PC-9 (cell line): ENCODE data around the gene ADORA1. TPM values are rescaled to one million over a fixed set of nuclear protein-coding genes. Genes with fewer than 3 reads are reported as not detected.

Experiments used
- BruUV-seq: library from RNA; stranded (reverse); fragments of 400-500 nt; replicated peaks from 2 replicates; lab custom pipeline; 2021; lab: Mats Ljungman, UMichigan
- CTCF ChIA-PET: fragments of 300-600 bp; sonication (Branson Sonifier 250); formaldehyde crosslinking; loops from one replicate; lab custom pipeline; 2022; ENCODE audit warnings: antibody characterized with exemption; lab: Charles Lee
- POLR2A ChIA-PET: fragments of 300-600 bp; sonication (Branson Sonifier 250); formaldehyde crosslinking; loops from one replicate; lab custom pipeline; 2022; ENCODE audit warnings: antibody characterized with exemption; ENCODE audit not compliant: unreplicated experiment; lab: Charles Lee
- DNase-seq, 2 experiments: peaks; one replicate each; pipeline versions ENCODE4 v3.0.0 to v3.0.0-alpha.2; 2015 to 2022; ENCODE audit warnings: mixed read lengths in 1 of 2
- H2AFZ ChIP-seq: fragments of 200-600 bp; sonication (generic); 2 replicates; pipeline ENCODE4 v1.8.1; 2017; ENCODE audit warnings: antibody characterized with exemption
- H3F3A ChIP-seq: fragments of 200-600 bp; sonication (generic); 2 replicates; pipeline ENCODE4 v1.8.1; 2017; ENCODE audit warnings: antibody characterized with exemption, mild to moderate bottlenecking, low read depth; ENCODE audit not compliant: insufficient read depth
- H3K27ac ChIP-seq: fragments of 200-600 bp; sonication (generic); 2 replicates; pipeline ENCODE4 v1.6.1; 2016; ENCODE audit warnings: mixed run types
- H3K27me3 ChIP-seq: fragments of 200-600 bp; sonication (generic); 2 replicates; pipeline ENCODE4 v1.6.1; 2016; ENCODE audit warnings: low read depth, mixed run types; ENCODE audit not compliant: insufficient read depth
- H3K36me3 ChIP-seq: fragments of 200-600 bp; sonication (generic); 2 replicates; pipeline ENCODE4 v1.6.1; 2016; ENCODE audit warnings: low read depth, mixed run types
- H3K4me1 ChIP-seq: fragments of 200-600 bp; sonication (generic); replicated peaks from 2 replicates; pipeline ENCODE4 v1.6.1; 2016; ENCODE audit warnings: mixed run types; ENCODE audit not compliant: insufficient read depth
- H3K4me2 ChIP-seq: fragments of 200-600 bp; sonication (generic); 2 replicates; pipeline ENCODE4 v1.6.1; 2017; ENCODE audit warnings: mixed run types
- H3K4me3 ChIP-seq: fragments of 200-600 bp; sonication (generic); 2 replicates; pipeline ENCODE4 v1.6.1; 2016; ENCODE audit warnings: mixed run types
- H3K79me2 ChIP-seq: fragments of 200-600 bp; sonication (generic); 2 replicates; pipeline ENCODE4 v1.6.1; 2017; ENCODE audit warnings: low read depth, mixed run types
- H3K9me2 ChIP-seq: fragments of 200-600 bp; sonication (generic); 2 replicates; pipeline ENCODE4 v1.8.1; 2017; ENCODE audit warnings: mild to moderate bottlenecking; ENCODE audit not compliant: insufficient read depth
- H3K9me3 ChIP-seq: fragments of 200-600 bp; sonication (generic); 2 replicates; pipeline ENCODE4 v1.8.1; 2016; ENCODE audit warnings: low read depth; ENCODE audit not compliant: insufficient read depth
- H4K20me1 ChIP-seq: fragments of 200-600 bp; sonication (generic); 2 replicates; pipeline ENCODE4 v1.8.1; 2017; ENCODE audit not compliant: insufficient read depth
- EZH2 ChIP-seq: fragments of 200-600 bp; sonication (generic); IDR thresholded peaks from 2 replicates; pipeline ENCODE4 v1.8.0; 2017; ENCODE audit warnings: antibody characterized with exemption, low read depth
- intact Hi-C: fragments of 100-400 bp; cut with micrococcal nuclease; formaldehyde crosslinking; loops from one replicate; pipeline ENCODE4 v1.10.0; 2022; ENCODE audit not compliant: unreplicated experiment
- total RNA-seq: library from RNA; stranded (reverse); gene quantifications from 2 replicates; pipeline ENCODE4 v1.2.3, GENCODE V29; 2021
- TF ChIP-seq, protein P1 (sequence below): fragments of 200-600 bp; sonication (generic); conservative IDR thresholded peaks from 2 replicates; pipeline ENCODE4 v1.6.1; 2017; ENCODE audit warnings: mixed run types, antibody characterized with exemption, mild to moderate bottlenecking, moderate library complexity

ADORA1 gene
- total RNA-seq, 1 experiment from 2014 or later = 8.3 TPM

DNA sequence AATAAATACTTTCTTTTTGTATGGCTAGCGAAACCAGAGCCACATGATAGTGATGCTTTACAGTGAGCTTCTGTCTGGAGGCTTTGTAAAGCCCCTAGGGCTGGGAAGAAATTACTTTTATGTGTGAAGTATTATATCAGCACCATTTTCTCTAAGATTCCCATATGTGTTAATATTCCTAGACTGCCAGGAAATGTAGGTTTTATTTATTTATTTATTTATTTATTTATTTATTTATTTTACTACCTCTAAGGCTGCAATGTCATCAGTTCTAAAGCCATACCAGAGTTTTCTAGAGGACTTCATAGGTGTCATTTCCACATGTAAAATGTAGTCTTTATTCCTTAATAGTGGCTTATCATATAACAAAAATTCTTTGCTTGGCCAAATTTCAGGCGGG, 63.4 kb downstream of the ADORA1 start:
- BruUV-seq = no TSS peak

GRCh38 chr1:203196371-203196770, 68.8 kb downstream of the ADORA1 start:
- H4K20me1 ChIP-seq = no peaks in the 10 kb centered on the region
- no peaks in the 10 kb centered on the region for H3F3A ChIP-seq
- no peak for DNase-seq
- H3K79me2 ChIP-seq = no peaks in the 10 kb centered on the region
- no peaks in the 10 kb centered on the region for H3K36me3 ChIP-seq
- no peak overlapping the region for H2AFZ ChIP-seq
- no peak overlapping the region for H3K27ac ChIP-seq
- H3K4me2 ChIP-seq = no peak overlapping the region
- no TSS peak for BruUV-seq
- TF ChIP-seq, protein P1, sequence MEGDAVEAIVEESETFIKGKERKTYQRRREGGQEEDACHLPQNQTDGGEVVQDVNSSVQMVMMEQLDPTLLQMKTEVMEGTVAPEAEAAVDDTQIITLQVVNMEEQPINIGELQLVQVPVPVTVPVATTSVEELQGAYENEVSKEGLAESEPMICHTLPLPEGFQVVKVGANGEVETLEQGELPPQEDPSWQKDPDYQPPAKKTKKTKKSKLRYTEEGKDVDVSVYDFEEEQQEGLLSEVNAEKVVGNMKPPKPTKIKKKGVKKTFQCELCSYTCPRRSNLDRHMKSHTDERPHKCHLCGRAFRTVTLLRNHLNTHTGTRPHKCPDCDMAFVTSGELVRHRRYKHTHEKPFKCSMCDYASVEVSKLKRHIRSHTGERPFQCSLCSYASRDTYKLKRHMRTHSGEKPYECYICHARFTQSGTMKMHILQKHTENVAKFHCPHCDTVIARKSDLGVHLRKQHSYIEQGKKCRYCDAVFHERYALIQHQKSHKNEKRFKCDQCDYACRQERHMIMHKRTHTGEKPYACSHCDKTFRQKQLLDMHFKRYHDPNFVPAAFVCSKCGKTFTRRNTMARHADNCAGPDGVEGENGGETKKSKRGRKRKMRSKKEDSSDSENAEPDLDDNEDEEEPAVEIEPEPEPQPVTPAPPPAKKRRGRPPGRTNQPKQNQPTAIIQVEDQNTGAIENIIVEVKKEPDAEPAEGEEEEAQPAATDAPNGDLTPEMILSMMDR = no peak
- TF ChIP-seq EZH2 = no peak
- H3K9me3 ChIP-seq = no peaks in the 10 kb centered on the region
- no peaks in the 10 kb centered on the region for H3K9me2 ChIP-seq
- intact Hi-C loops = no loop called here
- H3K4me3 ChIP-seq = no peak overlapping the region
- CTCF ChIA-PET = no interaction called here
- no peaks in the 10 kb centered on the region for H3K4me1 ChIP-seq
- no peaks in the 10 kb centered on the region for H3K27me3 ChIP-seq
- POLR2A ChIA-PET = no interaction called here

More for the DNA sequence above, 63.4 kb downstream of the ADORA1 start:
- no peak overlapping the region for H2AFZ ChIP-seq
- POLR2A ChIA-PET = interaction anchor here (0.9 kb wide), 1 partner anchor 614 kb away, joined by 8 read pairs; no protein-coding TSS in a partner anchor
- no peaks in the 10 kb centered on the region for H3K9me3 ChIP-seq
- no peaks in the 10 kb centered on the region for H3K36me3 ChIP-seq
- no peak overlapping the region for H3K4me3 ChIP-seq
- no peaks in the 10 kb centered on the region for H3K9me2 ChIP-seq
- no peak for TF ChIP-seq EZH2
- TF ChIP-seq, protein P1 = no peak
- no peak overlapping the region for H3K4me2 ChIP-seq
- H4K20me1 ChIP-seq = no peaks in the 10 kb centered on the region
- CTCF ChIA-PET = no interaction called here
- H3K4me1 ChIP-seq = no peaks in the 10 kb centered on the region
- no peaks in the 10 kb centered on the region for H3F3A ChIP-seq
- DNase-seq = no peak
- no peaks in the 10 kb centered on the region for H3K27me3 ChIP-seq
- no peaks in the 10 kb centered on the region for H3K79me2 ChIP-seq
- no peak overlapping the region for H3K27ac ChIP-seq
- intact Hi-C loops = no loop called here

- DNase-seq = no peak
- Histone ChIP-seq H3K27me3 (no peaks in the 10 kb centered on the region), H3K79me2 (no peaks in the 10 kb centered on the region), H3F3A (no peaks in the 10 kb centered on the region), H3K4me2 (no peak overlapping the region), H3K4me1 (0 out of 2 replicates have a peak, but pooled peaks cover under 1% of the 10 kb centered on the region), H3K27ac (no peak overlapping the region), H3K36me3 (no peaks in the 10 kb centered on the region), H3K9me2 (no peaks in the 10 kb centered on the region), H2AFZ (no peak overlapping the region), H3K9me3 (no peaks in the 10 kb centered on the region), H3K4me3 (no peak overlapping the region), H4K20me1 (no peaks in the 10 kb centered on the region)
- intact Hi-C loops = no loop called here
- TF ChIP-seq EZH2 = no peak
- TF ChIP-seq, protein P1 = no peak
- ChIA-PET POLR2A (no interaction called here), CTCF (interaction anchor here (0.6 kb wide), 1 partner anchor 193 kb away, joined by 5 read pairs; no protein-coding TSS in a partner anchor)
- BruUV-seq = no TSS peak
Observed at GRCh38 chr1:203197625-203198024, 70.1 kb downstream of the ADORA1 start.
